ENCODE data around the gene PARD6A.

PARD6A gene

DNA sequence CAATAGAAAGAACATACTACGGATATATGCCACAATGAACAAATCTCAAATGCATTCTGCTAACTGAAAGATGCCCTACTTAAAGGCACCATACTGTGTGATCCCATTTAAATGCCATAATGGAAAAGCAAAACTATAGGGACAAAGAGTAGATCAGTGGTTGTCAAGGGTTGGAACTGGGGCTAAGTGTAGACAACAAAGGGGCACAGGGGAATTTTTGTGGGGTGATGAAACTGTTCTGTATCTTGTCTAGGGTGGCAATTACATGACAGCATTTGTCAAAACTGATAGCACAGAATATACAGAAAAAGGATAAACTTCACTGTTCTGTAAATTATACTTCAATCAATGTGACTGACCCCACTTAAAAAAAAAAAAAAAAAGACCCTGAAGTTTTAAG lies 40.7 kb downstream of the PARD6A start:
- TF ChIP-seq, protein P1, sequence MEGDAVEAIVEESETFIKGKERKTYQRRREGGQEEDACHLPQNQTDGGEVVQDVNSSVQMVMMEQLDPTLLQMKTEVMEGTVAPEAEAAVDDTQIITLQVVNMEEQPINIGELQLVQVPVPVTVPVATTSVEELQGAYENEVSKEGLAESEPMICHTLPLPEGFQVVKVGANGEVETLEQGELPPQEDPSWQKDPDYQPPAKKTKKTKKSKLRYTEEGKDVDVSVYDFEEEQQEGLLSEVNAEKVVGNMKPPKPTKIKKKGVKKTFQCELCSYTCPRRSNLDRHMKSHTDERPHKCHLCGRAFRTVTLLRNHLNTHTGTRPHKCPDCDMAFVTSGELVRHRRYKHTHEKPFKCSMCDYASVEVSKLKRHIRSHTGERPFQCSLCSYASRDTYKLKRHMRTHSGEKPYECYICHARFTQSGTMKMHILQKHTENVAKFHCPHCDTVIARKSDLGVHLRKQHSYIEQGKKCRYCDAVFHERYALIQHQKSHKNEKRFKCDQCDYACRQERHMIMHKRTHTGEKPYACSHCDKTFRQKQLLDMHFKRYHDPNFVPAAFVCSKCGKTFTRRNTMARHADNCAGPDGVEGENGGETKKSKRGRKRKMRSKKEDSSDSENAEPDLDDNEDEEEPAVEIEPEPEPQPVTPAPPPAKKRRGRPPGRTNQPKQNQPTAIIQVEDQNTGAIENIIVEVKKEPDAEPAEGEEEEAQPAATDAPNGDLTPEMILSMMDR (conservative IDR thresholded peaks at IDR 0.05), result no peak
- TF ChIP-seq ZFX (IDR thresholded peaks at IDR 0.05), result no peak
- H3K27ac ChIP-seq, result no peak overlapping the region

DNA sequence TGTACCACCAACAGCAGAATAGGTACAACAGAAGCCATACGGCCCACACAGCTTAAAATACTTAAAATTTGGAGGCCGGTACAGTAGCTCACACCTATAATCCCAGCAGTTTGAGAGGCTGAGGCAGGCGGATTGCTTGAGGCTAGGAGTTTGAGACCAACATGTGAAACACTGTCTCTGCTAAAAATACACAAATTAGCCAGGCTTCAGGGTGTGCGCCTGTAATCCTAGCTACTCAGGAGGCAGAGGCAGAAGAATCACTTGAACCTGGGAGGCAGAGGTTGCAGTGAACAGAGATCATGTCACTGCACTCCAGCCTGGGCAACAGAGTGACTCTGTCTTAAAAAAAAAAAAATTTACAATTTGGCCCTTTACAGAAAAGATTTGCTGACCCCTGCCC lies 41.4 kb downstream of the PARD6A start:
- no peak overlapping the region; the same call in 1 of the 2 replicates for H3K27ac ChIP-seq
- no peak for TF ChIP-seq ZFX (IDR thresholded peaks at IDR 0.05)
- TF ChIP-seq, protein P1 (conservative IDR thresholded peaks at IDR 0.05), result no peak

DNA sequence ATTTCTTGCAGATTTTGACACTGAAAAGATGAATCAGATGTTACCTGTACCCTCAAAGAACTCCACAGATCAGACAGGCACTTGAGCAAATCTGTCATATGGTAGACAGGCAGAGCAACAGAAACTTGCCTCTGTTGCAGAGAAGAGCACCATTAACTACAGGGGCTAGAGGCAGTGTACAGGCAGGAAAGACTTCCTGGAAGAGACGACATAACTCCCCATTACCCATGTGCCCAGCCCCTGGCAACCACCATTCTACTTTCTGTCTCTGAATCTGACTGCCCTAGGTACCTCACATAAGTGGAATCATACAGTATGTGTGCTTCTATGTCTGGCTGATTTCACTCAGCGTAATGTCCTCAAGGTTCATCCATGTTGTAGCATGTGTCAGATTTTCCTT lies 42.9 kb downstream of the PARD6A start:
- TF ChIP-seq ZFX (IDR thresholded peaks at IDR 0.05), result no peak
- TF ChIP-seq, protein P1 (conservative IDR thresholded peaks at IDR 0.05), result no peak
- H3K27ac ChIP-seq, result no peak overlapping the region

DNA sequence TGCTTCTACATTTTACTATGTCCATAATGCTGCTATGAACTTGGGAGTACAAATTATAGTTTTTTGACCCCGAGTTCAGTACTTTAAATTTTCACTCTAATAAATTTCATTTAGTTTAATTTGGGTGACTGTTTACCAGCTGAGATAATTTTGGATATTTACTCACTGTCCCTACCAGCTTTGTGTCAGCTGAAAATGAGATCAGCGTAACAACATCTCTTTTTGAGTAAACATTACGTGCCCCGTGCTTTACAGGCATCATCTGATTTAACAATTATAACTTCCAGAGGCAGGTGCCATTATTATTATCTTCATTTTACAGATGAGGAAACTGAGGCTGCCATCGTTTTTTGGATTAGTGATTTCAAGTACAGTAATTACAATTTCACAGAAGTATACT lies 43.4 kb downstream of the PARD6A start:
- no peak for TF ChIP-seq ZFX (IDR thresholded peaks at IDR 0.05)
- TF ChIP-seq, protein P1 (conservative IDR thresholded peaks at IDR 0.05), result no peak
- H3K27ac ChIP-seq, result no peak overlapping the region

DNA sequence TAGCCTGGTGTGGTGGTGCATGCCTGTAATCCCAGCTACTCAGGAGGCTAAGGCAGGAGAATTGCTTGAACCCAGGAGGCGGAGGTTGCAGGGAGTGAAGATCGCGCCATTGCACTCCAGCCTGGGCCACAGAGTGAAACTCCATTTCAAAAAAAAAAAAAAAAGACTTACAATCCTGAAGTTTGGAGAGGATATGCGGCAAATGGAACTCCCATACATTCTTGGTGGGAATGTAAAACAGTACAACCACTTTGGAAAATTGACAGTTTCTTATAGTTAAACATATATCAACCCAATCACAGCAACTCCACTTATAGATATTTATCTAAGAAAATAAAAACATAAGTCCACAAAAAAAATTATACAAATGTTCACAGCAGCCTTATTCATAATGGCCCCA lies 46.5 kb downstream of the PARD6A start:
- TF ChIP-seq, protein P1 (conservative IDR thresholded peaks at IDR 0.05), result no peak
- TF ChIP-seq ZFX (IDR thresholded peaks at IDR 0.05), result no peak
- no peak overlapping the region for H3K27ac ChIP-seq

DNA sequence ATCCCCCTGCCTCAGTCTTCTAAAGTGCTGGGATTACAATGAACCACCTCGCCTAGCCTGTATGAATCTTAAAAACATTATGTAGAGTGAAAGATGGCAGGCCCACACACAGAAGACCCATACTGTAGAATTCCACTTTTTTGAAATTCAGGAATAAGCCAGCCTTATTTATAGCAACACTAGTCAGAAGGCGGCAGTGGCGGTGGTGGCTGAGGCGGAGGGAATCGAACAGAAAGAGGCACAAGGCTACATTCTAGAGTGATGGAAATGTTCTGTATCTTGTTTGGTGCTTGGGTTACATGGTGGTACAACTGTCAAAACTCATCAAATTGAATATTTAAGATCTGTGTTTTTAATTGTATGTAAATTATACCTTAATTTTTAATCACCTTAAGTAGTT lies 47.0 kb downstream of the PARD6A start:
- TF ChIP-seq, protein P1 (conservative IDR thresholded peaks at IDR 0.05), result no peak
- no peak for TF ChIP-seq ZFX (IDR thresholded peaks at IDR 0.05)
- H3K27ac ChIP-seq, result no peak overlapping the region

DNA sequence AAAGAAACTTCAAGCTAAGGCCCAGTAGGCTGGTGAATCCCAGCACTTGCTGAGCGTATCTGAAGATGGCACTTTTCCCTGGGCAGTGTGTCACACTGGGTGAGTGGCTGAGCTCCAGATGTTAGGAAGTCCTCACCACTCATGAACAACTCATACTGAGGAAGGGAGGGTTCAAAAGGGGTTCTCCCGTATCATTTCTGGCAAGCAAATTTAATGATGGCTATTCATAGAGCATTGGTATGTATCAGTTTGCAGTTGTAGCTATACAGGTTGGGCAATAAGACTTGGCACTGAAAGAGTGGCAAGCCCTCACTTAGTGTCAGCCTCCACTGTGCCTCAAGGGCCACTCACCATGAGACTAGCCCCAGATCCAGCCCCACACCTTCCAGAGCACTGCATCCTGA lies 47.6 kb downstream of the PARD6A start:
- no peak overlapping the region for H3K27ac ChIP-seq
- TF ChIP-seq, protein P1 (conservative IDR thresholded peaks at IDR 0.05), result no peak
- no peak for TF ChIP-seq ZFX (IDR thresholded peaks at IDR 0.05)

All from C4-2B (cell line).